Measurements from ENCODE around the gene SMPD3.
"Not testable (repeated sequence)": the region's sequence is repeated elsewhere in the genome, so short reads cannot be mapped to it uniquely, and the experiment has no call there.

The SMPD3 gene

GRCh38 chr16:68448360-68448970 is at the start of gene SMPD3:
SMPD3 (minus strand) TSS chr16:68448508; CDS start chr16:68372181, 76,327 bp downstream.
- peak; percentile 99 for DNase-seq

GRCh38 chr16:68496689-68497088 is 48.4 kb upstream of the SMPD3 start:
- no peak for DNase-seq

GRCh38 chr16:68494261-68494660 is 46.0 kb upstream of the SMPD3 start:
- not testable (repeated sequence) for DNase-seq

GRCh38 chr16:68493412-68494070 is 45.2 kb upstream of the SMPD3 start:
- no peak for DNase-seq

- no peak for DNase-seq
Observed at GRCh38 chr16:68492543-68493411, 44.5 kb upstream of the SMPD3 start.

- no peak for DNase-seq
Observed at GRCh38 chr16:68492151-68492542, 43.8 kb upstream of the SMPD3 start.

- DNase-seq: no peak
Observed at GRCh38 chr16:68491576-68491950, 43.3 kb upstream of the SMPD3 start.

GRCh38 chr16:68490829-68491575 is 42.7 kb upstream of the SMPD3 start:
- no peak for DNase-seq

GRCh38 chr16:68490358-68490757 is 42.0 kb upstream of the SMPD3 start:
- DNase-seq: no peak

- DNase-seq: no peak
Observed at GRCh38 chr16:68488554-68488953, 40.2 kb upstream of the SMPD3 start.

GRCh38 chr16:68487669-68488068 is 39.4 kb upstream of the SMPD3 start:
- DNase-seq: no peak

- no peak for DNase-seq
Observed at GRCh38 chr16:68487203-68487514, 38.9 kb upstream of the SMPD3 start.

GRCh38 chr16:68486502-68487202 is 38.3 kb upstream of the SMPD3 start:
- DNase-seq: no peak

- no peak for DNase-seq
Observed at GRCh38 chr16:68481636-68482035, 33.3 kb upstream of the SMPD3 start.

- DNase-seq: no peak
Observed at GRCh38 chr16:68480084-68480995, 32.0 kb upstream of the SMPD3 start.

GRCh38 chr16:68479271-68479670 is 31.0 kb upstream of the SMPD3 start:
- DNase-seq: no peak

GRCh38 chr16:68478526-68479250 is 30.4 kb upstream of the SMPD3 start:
- no peak for DNase-seq

- DNase-seq: no peak
Observed at GRCh38 chr16:68475071-68475470, 26.8 kb upstream of the SMPD3 start.

GRCh38 chr16:68473358-68474070 is 25.2 kb upstream of the SMPD3 start:
- no peak for DNase-seq

GRCh38 chr16:68472581-68472980 is 24.3 kb upstream of the SMPD3 start:
- no peak for DNase-seq
